Stimulated activated naive B cell treated with anti-CD40 and anti-IgM and Interleukin-4, amounts not matched to agents 10 μg/mL and 1 μg/mL and 100 μg/mL, for 72 hours (primary cell): ENCODE results near the gene RNF144A.

Experiments
- ATAC-seq, 2 donors: fragments of 150-1000 bp; cut with Tn5 transposase; replicated peaks; 2 replicates each; pipeline ENCODE4 v1.10.0; 2021; ENCODE audit warnings: moderate library complexity in 1 of 2
- DNase-seq: peaks from one replicate; pipeline ENCODE4 v3.0.0; 2021
- H3K27ac Mint-ChIP-seq: one replicate; pipeline ENCODE4 v1.8.0; 2022; ENCODE audit warnings: mild to moderate bottlenecking, mixed read lengths
- H3K27me3 Mint-ChIP-seq, 2 donors: one replicate each; pipeline ENCODE4 v1.8.0; 2022; ENCODE audit warnings: mixed read lengths in 2 of 2
- H3K36me3 Mint-ChIP-seq, 2 donors: one replicate each; pipeline ENCODE4 v1.8.0; 2022; ENCODE audit warnings: mixed read lengths in 2 of 2, mild to moderate bottlenecking in 1 of 2
- H3K4me1 Mint-ChIP-seq, 2 donors: one replicate each; pipeline ENCODE4 v1.8.0; 2022; ENCODE audit warnings: mixed read lengths in 2 of 2, mild to moderate bottlenecking in 1 of 2
- H3K4me3 Mint-ChIP-seq, 2 donors: one replicate each; pipeline ENCODE4 v1.8.0; 2022; ENCODE audit warnings: mild to moderate bottlenecking in 2 of 2, mixed read lengths in 2 of 2, moderate library complexity in 1 of 2
- H3K9me3 Mint-ChIP-seq, 2 donors: one replicate each; pipeline ENCODE4 v1.8.0; 2022; ENCODE audit warnings: mixed read lengths in 2 of 2, mild to moderate bottlenecking in 1 of 2

RNF144A gene

DNA sequence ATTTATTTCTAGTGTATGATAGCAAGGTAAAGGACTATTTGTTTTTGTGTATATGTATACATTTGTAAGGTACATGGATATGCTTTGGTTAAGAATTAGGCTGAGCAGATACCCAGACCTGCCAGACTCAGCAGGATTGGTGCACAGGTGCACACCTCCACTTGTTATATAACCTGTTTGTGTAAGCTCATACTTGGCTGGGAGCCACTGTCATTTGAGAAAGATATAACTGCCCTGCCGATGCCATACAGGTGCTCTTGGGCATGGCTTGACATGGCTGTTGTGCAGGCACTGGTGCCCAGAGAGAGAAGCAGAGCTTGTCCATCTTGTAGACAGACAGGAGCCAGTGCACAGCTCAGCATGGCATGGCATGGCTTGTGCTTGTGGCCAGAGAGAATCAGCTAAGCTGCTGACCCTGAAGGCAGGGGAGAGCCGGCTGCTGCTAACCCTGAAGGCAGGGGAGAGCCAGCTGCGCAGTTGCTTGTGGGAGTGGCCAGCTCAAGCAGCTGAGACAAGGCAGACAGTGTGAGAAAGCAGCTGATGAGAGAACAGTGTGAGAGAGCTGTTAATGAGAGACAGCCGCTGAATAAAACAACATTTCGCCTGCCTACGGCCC is 136.5 kb downstream of the RNF144A start:
- DNase-seq (no peak), ATAC-seq (no peak)
- no peak overlapping the region for H3K27ac Mint-ChIP-seq
- H3K27me3 Mint-ChIP-seq: peaks cover 15 to 19% of the 10 kb centered on the region in 2 donors
- H3K9me3 Mint-ChIP-seq: peaks cover 6 to 12% of the 10 kb centered on the region in 2 donors
- H3K4me1 Mint-ChIP-seq: peaks cover 19 to 42% of the 10 kb centered on the region in 2 donors
- peaks cover 0 to 11% of the 10 kb centered on the region in 2 donors for H3K36me3 Mint-ChIP-seq
- no peak overlapping the region for H3K4me3 Mint-ChIP-seq

DNA sequence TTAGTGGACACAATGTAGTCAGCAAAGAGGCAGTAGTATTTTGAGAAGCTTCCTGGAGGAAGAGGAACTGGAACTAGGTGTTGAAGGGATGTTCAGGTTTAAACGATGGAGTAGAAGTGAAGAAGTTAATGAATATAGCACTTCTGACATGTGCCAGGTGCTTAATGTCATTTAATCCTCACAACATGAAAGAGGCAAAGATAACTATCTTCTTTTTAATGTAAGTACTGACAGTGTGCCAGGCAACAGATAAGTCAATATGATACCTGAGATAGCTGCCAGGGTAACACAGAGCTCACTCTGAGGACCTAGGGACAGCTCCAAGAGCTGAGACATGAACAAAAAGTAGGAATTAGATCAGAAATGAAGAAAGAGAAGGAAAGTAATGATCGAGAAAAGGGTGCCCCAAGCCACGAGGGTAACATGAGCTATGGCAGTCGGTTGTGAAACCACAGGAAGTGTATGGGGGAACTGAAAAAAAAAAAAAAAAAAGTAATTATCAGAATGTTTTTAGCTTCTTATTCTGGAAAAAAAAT is 140.7 kb downstream of the RNF144A start:
- Mint-ChIP-seq H3K9me3 (peaks cover 0 to 2% of the 10 kb centered on the region in 2 donors), H3K4me3 (peak overlapping the region; percentile 19 to 28), H3K36me3 (peaks cover 0 to under 1% of the 10 kb centered on the region in 2 donors), H3K27ac (peak overlapping the region; percentile 62), H3K27me3 (peaks cover 5 to 6% of the 10 kb centered on the region in 2 donors), H3K4me1 (peaks cover 22 to 33% of the 10 kb centered on the region in 2 donors)
- DNase-seq (no peak), ATAC-seq (peak; percentile 84 to 87)

- peaks cover 7 to 15% of the 10 kb centered on the region in 2 donors for H3K9me3 Mint-ChIP-seq
- H3K27me3 Mint-ChIP-seq: peaks cover 6 to 10% of the 10 kb centered on the region in 2 donors
- H3K27ac Mint-ChIP-seq: no peak overlapping the region
- DNase-seq: no peak
- H3K4me1 Mint-ChIP-seq: peaks cover 22 to 33% of the 10 kb centered on the region in 2 donors
- ATAC-seq: no peak
- H3K4me3 Mint-ChIP-seq: no peak overlapping the region
- H3K36me3 Mint-ChIP-seq: peaks cover 4 to 13% of the 10 kb centered on the region in 2 donors
Measured at GRCh38 chr2:7060156-7060555, 142.9 kb downstream of the RNF144A start.

DNA sequence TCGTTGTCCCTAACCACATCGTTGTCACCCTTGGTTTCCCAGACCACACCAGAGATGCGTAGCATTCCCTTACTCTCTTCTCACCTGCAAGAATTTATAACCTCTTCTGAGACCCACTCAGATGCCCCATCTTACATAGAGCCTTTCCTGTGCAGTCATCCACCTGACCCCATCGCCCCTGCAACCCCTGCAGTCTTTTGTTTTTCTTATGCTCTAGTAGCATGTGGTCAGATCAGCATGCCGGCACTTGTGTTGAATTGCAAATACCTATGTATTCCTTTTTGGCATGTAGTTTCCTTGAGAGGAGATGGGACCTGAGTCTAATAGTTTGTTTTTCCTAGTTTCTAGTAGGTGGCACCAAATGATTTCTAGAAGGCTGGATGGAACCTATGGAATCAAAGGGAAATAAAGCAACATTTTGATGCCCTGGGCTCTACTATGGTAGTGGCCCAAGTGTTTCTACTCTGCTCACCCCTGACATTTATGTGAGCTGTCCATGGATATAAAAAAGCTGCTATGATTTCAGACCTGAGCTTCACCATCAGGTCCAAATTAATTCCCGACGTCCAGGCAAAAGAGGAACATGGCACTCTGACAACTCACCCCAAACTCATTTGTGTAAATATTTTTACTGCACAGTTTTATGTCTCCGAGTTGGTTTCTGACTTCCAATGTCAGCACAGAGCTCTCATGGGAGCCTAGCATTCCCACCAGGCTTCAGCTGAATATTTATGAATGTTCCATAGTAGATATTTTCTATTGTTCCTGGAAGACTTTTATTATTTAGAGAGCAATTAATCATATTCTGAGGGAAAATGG is 143.6 kb downstream of the RNF144A start:
- Mint-ChIP-seq H3K27ac (no peak overlapping the region), H3K9me3 (peaks cover 7 to 15% of the 10 kb centered on the region in 2 donors), H3K36me3 (peaks cover 4 to 13% of the 10 kb centered on the region in 2 donors), H3K4me3 (no peak overlapping the region), H3K27me3 (peaks cover 6 to 10% of the 10 kb centered on the region in 2 donors), H3K4me1 (peaks cover 22 to 33% of the 10 kb centered on the region in 2 donors)
- no peak for DNase-seq
- no peak for ATAC-seq

GRCh38 chr2:7061450-7061789 is 144.2 kb downstream of the RNF144A start:
- Mint-ChIP-seq H3K4me3 (no peak overlapping the region), H3K9me3 (peaks cover 7 to 15% of the 10 kb centered on the region in 2 donors), H3K27ac (no peak overlapping the region), H3K4me1 (peaks cover 22 to 33% of the 10 kb centered on the region in 2 donors), H3K27me3 (peaks cover 6 to 10% of the 10 kb centered on the region in 2 donors), H3K36me3 (peaks cover 4 to 13% of the 10 kb centered on the region in 2 donors)
- ATAC-seq: no peak
- DNase-seq: no peak

- Mint-ChIP-seq H3K36me3 (peaks cover 4 to 13% of the 10 kb centered on the region in 2 donors), H3K4me3 (no peak overlapping the region), H3K27ac (no peak overlapping the region), H3K9me3 (peaks cover 7 to 15% of the 10 kb centered on the region in 2 donors), H3K4me1 (peaks cover 22 to 33% of the 10 kb centered on the region in 2 donors), H3K27me3 (peaks cover 6 to 10% of the 10 kb centered on the region in 2 donors)
- no peak for ATAC-seq
- DNase-seq: no peak
Measured at GRCh38 chr2:7061921-7062320, 144.7 kb downstream of the RNF144A start.

DNA sequence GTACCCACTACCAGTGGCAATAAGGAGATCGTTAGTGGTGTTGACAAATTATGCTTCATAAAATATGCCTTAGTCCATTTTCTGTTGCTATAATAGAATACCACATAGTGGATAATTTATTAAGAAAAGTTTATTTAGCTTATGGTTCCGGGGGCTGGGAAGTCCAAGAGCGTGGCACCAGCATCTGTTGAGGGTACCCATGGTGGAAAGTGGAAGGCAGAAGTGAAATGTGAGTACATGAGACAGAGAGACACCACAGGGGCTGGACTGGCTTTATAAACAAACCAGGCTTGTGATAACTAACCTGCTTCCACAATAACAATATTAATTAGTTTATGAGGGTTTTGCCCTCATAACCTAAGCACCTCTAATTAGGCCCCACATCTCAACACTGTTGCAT is 146.6 kb downstream of the RNF144A start:
- Mint-ChIP-seq H3K36me3 (peaks cover 4 to 13% of the 10 kb centered on the region in 2 donors), H3K27me3 (peaks cover 6 to 21% of the 10 kb centered on the region in 2 donors), H3K27ac (no peak overlapping the region), H3K4me1 (peaks cover 15 to 21% of the 10 kb centered on the region in 2 donors), H3K4me3 (no peak overlapping the region), H3K9me3 (peaks cover 7 to 15% of the 10 kb centered on the region in 2 donors)
- no peak for ATAC-seq
- no peak for DNase-seq

GRCh38 chr2:7068457-7068856 is 151.2 kb downstream of the RNF144A start:
- Mint-ChIP-seq H3K27me3 (peaks cover 0 to 10% of the 10 kb centered on the region in 2 donors), H3K4me3 (no peak overlapping the region), H3K4me1 (peaks cover 7 to 8% of the 10 kb centered on the region in 2 donors), H3K9me3 (peaks cover 7 to 19% of the 10 kb centered on the region in 2 donors), H3K36me3 (peaks cover 4 to 12% of the 10 kb centered on the region in 2 donors), H3K27ac (no peak overlapping the region)
- DNase-seq: no peak
- ATAC-seq: no peak

- Mint-ChIP-seq H3K9me3 (peaks cover 5 to 11% of the 10 kb centered on the region in 2 donors), H3K4me1 (peaks cover 7 to 8% of the 10 kb centered on the region in 2 donors), H3K4me3 (no peak overlapping the region), H3K27ac (no peak overlapping the region), H3K36me3 (peaks cover 3 to 5% of the 10 kb centered on the region in 2 donors), H3K27me3 (peaks cover 0 to 10% of the 10 kb centered on the region in 2 donors)
- DNase-seq (no peak), ATAC-seq (no peak)
Measured at GRCh38 chr2:7070483-7070882, 153.3 kb downstream of the RNF144A start.

DNA sequence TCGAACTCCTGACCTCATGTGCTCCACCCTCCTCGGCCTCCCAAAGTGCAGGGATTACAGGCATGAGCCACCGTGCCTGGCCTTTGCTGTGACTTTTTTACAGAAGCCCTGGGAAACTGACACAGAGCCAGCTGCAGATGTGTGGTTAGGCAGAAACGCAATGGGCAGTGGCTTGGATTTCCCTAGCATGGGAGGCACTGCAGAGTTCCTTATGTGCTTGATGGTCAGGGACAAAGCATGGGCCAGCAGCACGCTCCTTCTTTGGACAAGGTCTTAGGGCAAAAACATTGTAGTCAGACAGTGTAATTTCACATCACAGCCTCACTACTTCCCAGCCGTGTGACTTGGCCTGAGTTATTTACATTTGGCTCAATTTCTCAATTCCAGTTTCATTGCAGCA is 153.9 kb downstream of the RNF144A start:
- no peak for ATAC-seq
- Mint-ChIP-seq H3K4me3 (no peak overlapping the region), H3K4me1 (peaks cover 7 to 8% of the 10 kb centered on the region in 2 donors), H3K27ac (no peak overlapping the region), H3K36me3 (peaks cover 3 to 5% of the 10 kb centered on the region in 2 donors), H3K27me3 (peaks cover 0 to 10% of the 10 kb centered on the region in 2 donors), H3K9me3 (peaks cover 5 to 11% of the 10 kb centered on the region in 2 donors)
- DNase-seq: no peak

- peaks cover 5 to 11% of the 10 kb centered on the region in 2 donors for H3K9me3 Mint-ChIP-seq
- peaks cover 7 to 8% of the 10 kb centered on the region in 2 donors for H3K4me1 Mint-ChIP-seq
- peaks cover 0 to 10% of the 10 kb centered on the region in 2 donors for H3K27me3 Mint-ChIP-seq
- H3K4me3 Mint-ChIP-seq: no peak overlapping the region
- no peak overlapping the region for H3K27ac Mint-ChIP-seq
- ATAC-seq: peak; percentile 72 to 79
- H3K36me3 Mint-ChIP-seq: peaks cover 3 to 5% of the 10 kb centered on the region in 2 donors
- no peak for DNase-seq
Measured at GRCh38 chr2:7071916-7072556, 154.8 kb downstream of the RNF144A start.

DNA sequence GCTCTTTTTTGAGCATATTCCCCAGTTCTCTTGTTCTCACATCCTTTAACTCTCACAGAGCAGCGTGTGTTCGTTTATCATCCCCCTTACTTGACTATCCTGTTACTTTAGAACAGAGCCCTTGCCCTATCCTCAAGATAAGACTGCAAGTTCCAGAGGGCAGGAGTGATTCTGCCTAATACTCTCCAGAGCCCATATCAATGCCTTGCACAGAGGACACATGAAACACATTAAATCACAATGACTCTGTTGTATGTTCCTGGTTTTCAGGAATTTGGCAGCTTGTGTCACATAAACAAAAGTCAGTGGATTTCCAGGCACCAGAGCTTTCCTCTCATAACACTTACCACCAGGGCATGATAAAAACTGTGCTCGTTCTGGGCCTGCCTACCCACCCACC is 156.7 kb downstream of the RNF144A start:
- H3K4me3 Mint-ChIP-seq: no peak overlapping the region
- H3K27me3 Mint-ChIP-seq: peaks cover 4 to 8% of the 10 kb centered on the region in 2 donors
- H3K27ac Mint-ChIP-seq: no peak overlapping the region
- ATAC-seq (no peak), DNase-seq (no peak)
- H3K9me3 Mint-ChIP-seq: peaks cover 5 to 11% of the 10 kb centered on the region in 2 donors
- H3K4me1 Mint-ChIP-seq: peaks cover 4 to 8% of the 10 kb centered on the region in 2 donors
- H3K36me3 Mint-ChIP-seq: peaks cover 3 to 5% of the 10 kb centered on the region in 2 donors

GRCh38 chr2:7075834-7076233 is 158.6 kb downstream of the RNF144A start:
- Mint-ChIP-seq H3K4me3 (no peak overlapping the region), H3K9me3 (peaks cover 5 to 11% of the 10 kb centered on the region in 2 donors), H3K4me1 (peaks cover 4 to 8% of the 10 kb centered on the region in 2 donors), H3K36me3 (peaks cover 3 to 5% of the 10 kb centered on the region in 2 donors), H3K27ac (no peak overlapping the region), H3K27me3 (peaks cover 4 to 8% of the 10 kb centered on the region in 2 donors)
- DNase-seq: no peak
- ATAC-seq: no peak
